ENCODE results near the gene ADGB.

The ADGB gene

GRCh38 chr6:146635165-146635564, 36.4 kb downstream of the ADGB start:
- DNase-seq, result no peak

DNA sequence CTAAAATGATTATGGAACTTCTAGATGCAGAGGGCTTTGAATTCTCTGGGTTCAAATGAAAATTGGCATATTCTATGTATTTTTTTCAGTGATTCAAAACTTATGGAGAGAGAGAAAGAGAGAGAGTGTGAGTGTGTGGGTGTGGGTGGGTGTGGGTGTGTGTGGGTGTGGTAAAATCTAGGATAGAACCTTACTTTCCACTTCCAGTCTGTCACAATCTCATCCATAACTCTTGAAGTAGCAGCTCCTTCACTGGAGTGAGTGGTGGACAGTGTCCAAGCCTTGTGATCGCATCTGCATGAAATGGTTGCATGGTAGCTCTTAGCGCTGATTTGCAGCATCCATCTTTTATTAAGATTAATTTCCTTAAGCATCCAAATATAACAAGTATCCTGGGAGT, 37.7 kb downstream of the ADGB start:
- DNase-seq, result no peak

DNA sequence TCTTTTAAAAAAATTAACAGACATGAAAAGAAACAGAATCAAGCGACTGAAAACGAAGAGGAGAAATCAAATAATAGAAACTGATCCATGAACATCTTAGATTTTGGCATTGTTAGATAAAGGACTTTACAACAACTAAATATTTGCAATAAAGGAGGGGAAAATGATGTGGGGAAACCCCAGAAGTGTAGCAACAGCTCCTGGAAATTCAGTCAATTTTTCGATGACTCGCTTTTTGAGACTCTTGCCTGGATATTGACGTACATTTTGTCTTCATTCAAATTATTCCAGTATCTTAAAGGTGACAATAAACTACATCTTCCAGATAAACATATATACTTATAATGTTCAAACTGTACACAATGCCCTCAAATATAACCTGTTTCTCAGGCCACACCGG, 44.1 kb downstream of the ADGB start:
- DNase-seq, result no peak

DNA sequence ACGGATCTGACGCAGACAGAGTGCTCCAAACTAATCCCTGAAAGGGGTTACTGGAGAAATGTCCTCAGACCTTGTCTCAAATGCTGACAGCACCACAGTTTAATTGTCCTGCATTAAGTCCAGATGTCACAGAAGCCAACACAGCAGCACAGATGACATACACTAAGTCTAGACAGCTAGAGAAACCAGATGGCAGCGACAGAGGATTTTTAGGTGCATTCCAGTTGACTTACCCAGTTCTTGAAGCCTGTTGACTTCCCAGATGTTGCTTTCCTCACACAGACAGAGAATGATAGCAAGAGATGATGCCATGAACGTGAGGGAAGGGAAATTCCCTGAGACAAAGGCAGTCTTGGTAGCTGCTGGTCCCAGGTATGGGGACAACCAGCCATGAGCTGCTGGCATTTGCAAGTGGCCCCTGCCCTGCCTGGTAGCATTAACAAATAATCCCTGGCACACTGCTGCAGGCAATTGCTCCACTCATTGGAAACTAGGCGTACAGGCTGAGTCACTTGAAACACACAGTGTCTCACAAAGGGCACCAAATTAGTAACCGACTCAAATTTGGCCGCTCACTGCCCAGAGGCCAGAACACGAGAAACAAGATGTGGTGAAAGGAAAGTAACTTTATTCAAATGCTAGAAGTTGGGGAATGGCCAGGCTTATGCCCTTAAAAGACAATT, 52.2 kb downstream of the ADGB start:
- no peak for DNase-seq

DNA sequence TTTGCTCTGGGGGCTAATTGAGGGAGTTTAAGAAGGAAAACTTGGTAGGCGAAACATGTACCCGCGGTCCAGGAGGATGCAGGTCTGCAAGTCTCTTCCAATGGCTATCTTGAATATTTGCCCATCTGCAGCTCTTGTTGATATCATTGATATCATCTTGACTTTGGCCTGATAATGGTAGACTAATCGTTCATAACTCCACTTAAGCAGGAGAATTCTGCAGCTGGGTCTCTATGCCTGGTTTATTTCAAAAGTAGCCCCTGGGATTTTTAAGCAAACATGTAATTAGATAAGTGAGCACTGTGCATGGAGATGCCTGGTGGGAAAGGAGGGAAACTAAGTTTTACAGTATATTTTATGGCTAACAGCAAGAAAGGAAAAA, 52.7 kb downstream of the ADGB start:
- DNase-seq, result no peak

DNA sequence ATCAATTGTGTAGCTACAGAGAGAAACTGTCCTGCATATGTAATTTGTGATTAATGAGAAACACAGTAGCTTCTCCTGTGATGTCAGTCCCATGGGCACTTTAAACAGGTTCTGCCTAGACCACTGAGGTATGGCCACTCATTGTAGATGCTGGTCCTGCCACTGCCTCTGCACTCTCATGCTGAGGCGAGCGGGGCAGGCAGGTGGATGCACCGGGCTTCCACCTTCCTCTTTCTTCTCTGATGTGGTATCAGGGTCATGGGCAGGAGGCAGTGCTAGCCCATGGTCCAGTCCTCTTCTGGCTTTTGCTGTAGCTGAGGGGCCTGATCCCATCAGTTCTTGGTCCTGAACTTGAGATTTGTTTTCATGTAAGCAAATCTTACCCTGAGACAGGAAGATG, 58.7 kb downstream of the ADGB start:
- DNase-seq, result no peak

GRCh38 chr6:146664871-146665360, 66.1 kb downstream of the ADGB start:
- DNase-seq, result no peak

- no peak for DNase-seq
These were observed 68.1 kb downstream of the ADGB start for GRCh38 chr6:146666909-146667308.

GRCh38 chr6:146670161-146670560, 71.4 kb downstream of the ADGB start:
- DNase-seq, result no peak

DNA sequence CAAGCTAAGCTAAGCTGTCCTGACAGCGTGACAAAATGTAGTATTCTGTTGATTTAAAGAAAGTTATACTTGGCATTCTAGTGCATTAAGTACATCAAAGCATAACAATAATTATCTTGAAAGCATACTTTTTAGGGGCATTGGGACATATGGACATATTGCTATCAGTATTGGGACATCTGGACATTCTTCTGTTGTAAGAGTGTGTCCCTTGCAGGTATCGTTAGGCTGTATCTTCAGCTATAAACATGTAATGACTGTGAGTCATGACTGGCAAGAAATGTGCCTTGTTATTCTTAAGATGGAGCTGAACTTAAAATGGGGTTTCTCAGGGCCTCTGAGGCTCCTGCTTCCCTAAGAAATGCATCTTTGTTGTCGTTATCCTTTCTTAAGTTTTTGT, 74.3 kb downstream of the ADGB start:
- no peak for DNase-seq

- no peak for DNase-seq
These were observed 80.6 kb downstream of the ADGB start for GRCh38 chr6:146679386-146679785.

DNA sequence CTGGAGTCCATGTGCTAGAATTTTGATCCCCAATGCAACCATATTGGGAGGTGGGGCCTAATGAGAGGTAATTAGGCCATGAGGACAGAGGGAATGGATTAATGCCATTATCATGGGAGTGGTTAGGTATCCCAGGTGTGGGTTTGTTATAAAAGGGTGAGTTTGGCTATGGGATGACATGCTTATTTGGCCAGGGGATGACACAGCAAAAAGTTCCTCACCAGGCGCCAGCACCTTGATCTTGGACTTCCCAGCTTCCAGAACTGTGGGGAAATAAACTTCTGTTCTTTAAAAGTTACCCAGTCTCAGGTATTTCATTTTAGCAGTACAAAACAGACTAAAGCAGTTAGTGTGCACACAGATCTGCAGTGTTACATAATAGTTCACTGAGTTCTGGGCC, 84.1 kb downstream of the ADGB start:
- no peak for DNase-seq

DNA sequence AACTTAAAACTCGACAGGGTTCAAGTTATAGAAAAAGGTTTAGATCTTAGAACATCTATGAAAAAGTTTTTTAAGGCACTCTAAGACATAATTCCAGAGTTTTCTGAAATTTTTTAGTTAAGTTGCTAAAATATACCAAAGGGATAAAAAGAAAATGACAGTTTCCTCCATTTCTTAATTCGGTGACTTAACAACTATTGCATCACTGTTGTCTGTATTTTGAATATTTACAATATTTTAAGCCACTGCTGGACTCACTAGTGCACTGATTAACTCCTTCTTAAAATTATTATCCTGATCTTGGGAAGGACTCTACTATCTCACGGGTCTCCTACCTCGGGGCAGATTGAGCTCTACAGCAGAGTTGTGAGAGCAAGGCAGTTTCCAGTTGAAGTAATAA, 91.0 kb downstream of the ADGB start:
- no peak for DNase-seq

DNA sequence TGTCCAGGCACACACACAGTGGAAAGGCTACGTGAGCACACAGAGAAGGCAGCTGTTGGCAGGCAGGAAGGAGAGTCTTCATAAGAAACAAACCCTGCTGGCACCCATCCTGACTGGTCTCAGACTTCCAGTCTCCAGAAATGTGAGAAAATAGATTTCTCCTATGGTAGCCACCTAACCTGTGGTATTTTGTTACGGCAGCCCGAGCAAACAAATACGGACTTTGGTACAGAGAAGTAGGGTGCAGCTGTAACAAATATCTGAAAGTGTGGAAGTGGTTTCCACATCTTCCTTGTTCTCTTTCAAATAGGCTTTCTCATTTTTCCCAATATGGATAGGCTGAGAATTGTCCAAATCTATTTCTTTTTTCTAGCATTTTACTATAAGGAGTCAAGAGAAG, 94.6 kb downstream of the ADGB start:
- no peak for DNase-seq

DNA sequence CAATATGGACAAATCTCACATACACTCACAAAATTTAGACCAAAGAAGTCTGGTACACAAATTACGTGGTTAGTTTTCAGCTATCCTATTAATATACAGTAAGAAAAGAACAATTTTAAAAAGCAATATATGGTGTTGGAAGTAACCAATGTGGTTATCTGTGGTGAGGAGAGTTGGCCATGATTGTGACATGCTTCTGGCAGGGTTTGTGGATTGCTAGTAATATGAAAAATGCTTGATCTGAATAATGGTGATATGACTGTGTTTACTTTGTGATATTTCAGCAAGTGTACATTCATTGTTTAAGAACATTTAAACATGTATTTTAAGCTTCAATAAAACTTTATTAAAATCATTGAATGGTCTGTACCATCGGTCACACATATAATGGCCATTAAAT, 99.1 kb downstream of the ADGB start:
- DNase-seq, result no peak

- peak; percentile 45 for DNase-seq
These were observed 101.4 kb downstream of the ADGB start for GRCh38 chr6:146700078-146700686.

- no peak for DNase-seq
These were observed 102.9 kb downstream of the ADGB start for GRCh38 chr6:146701632-146702031.

- DNase-seq, result peak; percentile 16
These were observed 110.4 kb downstream of the ADGB start for GRCh38 chr6:146709036-146709622.

GRCh38 chr6:146719387-146719786, 120.6 kb downstream of the ADGB start:
- DNase-seq, result no peak

DNA sequence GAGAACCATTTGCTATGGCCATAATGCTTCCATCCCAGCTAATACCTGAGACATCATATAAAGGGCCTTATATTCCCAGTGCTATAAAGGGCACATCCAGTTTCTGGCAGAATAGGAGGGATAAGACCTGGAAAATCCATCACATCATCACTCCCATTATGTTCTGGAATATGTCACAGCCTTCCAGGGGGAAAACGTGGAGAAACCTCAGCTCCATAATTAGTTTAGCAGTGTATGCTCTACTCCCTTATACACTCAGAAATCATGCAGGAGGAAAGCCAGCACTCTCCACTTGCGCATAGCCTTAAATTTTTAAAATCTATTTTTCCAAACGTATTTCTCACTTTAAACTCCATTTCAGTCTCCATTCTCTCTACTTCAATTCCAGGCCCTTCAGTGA, 140.9 kb downstream of the ADGB start:
- DNase-seq, result no peak

DNA sequence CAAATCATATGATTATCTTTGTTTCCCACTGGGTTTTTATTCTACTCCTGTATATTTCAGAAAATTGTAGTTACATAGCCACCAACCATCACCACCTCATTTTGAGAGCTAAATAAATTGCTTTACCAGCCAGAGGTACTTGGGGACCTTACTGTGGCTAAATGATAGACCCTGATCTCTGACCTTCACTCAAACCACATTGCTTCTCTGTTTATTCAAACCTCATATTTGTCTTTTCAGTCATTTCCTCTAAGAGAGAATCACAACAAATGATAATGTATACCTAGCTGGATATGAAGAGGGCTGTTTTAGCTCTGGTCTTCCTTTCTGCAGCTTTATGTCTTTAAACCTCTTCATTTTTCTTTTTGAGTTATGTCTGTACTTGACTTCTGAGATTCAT, 142.8 kb downstream of the ADGB start:
- no peak for DNase-seq

DNA sequence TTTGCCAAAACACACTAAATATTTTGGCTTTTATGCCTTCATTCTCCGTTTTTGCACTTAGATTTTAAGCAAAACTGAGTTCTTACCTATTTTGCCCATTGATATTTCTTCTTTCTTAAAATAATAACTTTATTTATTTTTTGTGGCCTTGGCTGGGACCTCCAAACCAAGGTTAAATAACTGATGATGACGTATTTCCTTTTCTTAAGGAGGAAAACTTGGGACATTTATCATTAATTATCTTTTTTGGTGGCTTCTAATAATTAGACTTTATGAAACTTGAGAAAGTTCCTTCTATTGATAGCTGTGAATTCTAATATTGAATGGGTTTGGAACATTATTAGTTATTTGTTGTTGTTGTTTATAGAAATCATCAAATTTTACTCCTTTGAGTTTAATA, 154.5 kb downstream of the ADGB start:
- DNase-seq, result no peak

- DNase-seq, result no peak
These were observed 168.9 kb downstream of the ADGB start for GRCh38 chr6:146767632-146768031.

GRCh38 chr6:146768722-146769121, 169.9 kb downstream of the ADGB start:
- DNase-seq, result no peak
